GM19023 (cell line): Measurements from ENCODE around the gene TMEM135.
"Not testable (repeated sequence)": the region's sequence is repeated elsewhere in the genome, so short reads cannot be mapped to it uniquely, and the experiment has no call there.

ENCODE experiments used
- ATAC-seq: cut with Tn5 transposase; IDR thresholded peaks from one replicate; pipeline ENCODE4 v1.9.1; 2021; ENCODE audit warnings: mild to moderate bottlenecking, moderate library complexity; ENCODE audit not compliant: unreplicated experiment

Gene TMEM135

GRCh38 chr11:87252869-87253268 is 215.1 kb downstream of the TMEM135 start:
- ATAC-seq: no peak

GRCh38 chr11:87254562-87254961 is 216.8 kb downstream of the TMEM135 start:
- ATAC-seq: no peak

- ATAC-seq: no peak
Measured at GRCh38 chr11:87255589-87255988, 217.9 kb downstream of the TMEM135 start.

GRCh38 chr11:87256694-87257340 is 219.1 kb downstream of the TMEM135 start:
- ATAC-seq: no peak

GRCh38 chr11:87258171-87258833 is 220.6 kb downstream of the TMEM135 start:
- ATAC-seq: no peak

GRCh38 chr11:87259736-87260135 is 222.0 kb downstream of the TMEM135 start:
- ATAC-seq: no peak

- ATAC-seq: no peak
Measured at GRCh38 chr11:87260811-87261210, 223.1 kb downstream of the TMEM135 start.

- no peak for ATAC-seq
Measured at GRCh38 chr11:87263264-87263838, 225.6 kb downstream of the TMEM135 start.

- ATAC-seq: no peak
Measured at GRCh38 chr11:87263979-87264378, 226.2 kb downstream of the TMEM135 start.

GRCh38 chr11:87265132-87265531 is 227.4 kb downstream of the TMEM135 start:
- no peak for ATAC-seq

GRCh38 chr11:87265979-87266378 is 228.2 kb downstream of the TMEM135 start:
- no peak for ATAC-seq

GRCh38 chr11:87266751-87267150 is 229.0 kb downstream of the TMEM135 start:
- no peak for ATAC-seq

- not testable (repeated sequence) for ATAC-seq
Measured at GRCh38 chr11:87271951-87272350, 234.2 kb downstream of the TMEM135 start.

- ATAC-seq: no peak
Measured at GRCh38 chr11:87275176-87275575, 237.4 kb downstream of the TMEM135 start.

GRCh38 chr11:87280143-87280542 is 242.4 kb downstream of the TMEM135 start:
- ATAC-seq: no peak

- ATAC-seq: no peak
Measured at GRCh38 chr11:87281496-87281895, 243.8 kb downstream of the TMEM135 start.

- no peak for ATAC-seq
Measured at GRCh38 chr11:87284306-87284705, 246.6 kb downstream of the TMEM135 start.

GRCh38 chr11:87285674-87286073 is 247.9 kb downstream of the TMEM135 start:
- ATAC-seq: not testable (repeated sequence)

GRCh38 chr11:87286338-87286737 is 248.6 kb downstream of the TMEM135 start:
- no peak for ATAC-seq

GRCh38 chr11:87290304-87290922 is 252.7 kb downstream of the TMEM135 start:
- no peak for ATAC-seq

- ATAC-seq: no peak
Measured at GRCh38 chr11:87292598-87292997, 254.9 kb downstream of the TMEM135 start.

GRCh38 chr11:87295237-87295636 is 257.5 kb downstream of the TMEM135 start:
- peak; percentile 48 for ATAC-seq
